HUES64 (cell line): Measurements from ENCODE around the gene SYNE1.

Experiments
- H3K27ac ChIP-seq: 2 replicates; pipeline ENCODE4 v1.7.0; 2013; ENCODE audit warnings: low read depth, low read length, inconsistent platforms
- H3K27me3 ChIP-seq: 2 replicates; pipeline ENCODE4 v1.6.1; 2013; ENCODE audit warnings: mild to moderate bottlenecking, low read length; ENCODE audit not compliant: insufficient read depth
- H3K36me3 ChIP-seq: 2 replicates; pipeline ENCODE4 v1.6.1; 2013; ENCODE audit warnings: mild to moderate bottlenecking, low read length; ENCODE audit not compliant: insufficient read depth
- H3K4me1 ChIP-seq: 2 replicates; pipeline ENCODE4 v1.6.1; 2013; ENCODE audit warnings: mild to moderate bottlenecking, low read length, moderate library complexity; ENCODE audit not compliant: insufficient read depth
- H3K4me3 ChIP-seq: 2 replicates; pipeline ENCODE4 v1.5.1; 2013; ENCODE audit warnings: mild to moderate bottlenecking, low read length, moderate library complexity
- H3K9ac ChIP-seq: 2 replicates; pipeline ENCODE4 v1.6.1; 2013; ENCODE audit warnings: mild to moderate bottlenecking, low read depth, low read length
- H3K9me3 ChIP-seq: 2 replicates; pipeline ENCODE4 v1.6.1; 2013; ENCODE audit warnings: low read depth, low read length; ENCODE audit not compliant: insufficient read depth
- WGBS: fragments of 150-250, 120-280 bp; methylation state at CpG from one replicate; pipeline ENCODE4 v1.1.7; 2013; ENCODE audit warnings: missing lambda C conversion rate; 5-methylcytosine and 5-hydroxymethylcytosine counted together

Gene SYNE1

DNA sequence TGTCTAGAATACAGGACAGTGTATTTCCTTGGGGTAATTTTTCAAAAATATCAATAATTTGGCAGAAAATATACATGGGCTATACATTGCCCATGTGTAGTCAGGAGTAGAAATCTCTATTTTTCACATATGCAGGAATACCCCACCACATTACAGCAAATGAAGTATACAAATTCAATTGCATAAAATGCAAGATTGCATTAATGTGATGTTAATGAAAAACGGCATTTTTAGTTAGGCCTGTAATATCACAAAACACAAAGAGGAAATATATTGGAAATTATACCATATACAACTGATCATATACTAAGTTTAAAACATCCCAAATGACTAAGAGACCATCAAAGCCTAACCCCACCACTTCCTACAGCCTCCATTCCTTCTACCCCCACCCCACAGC lies 154.9 kb downstream of the SYNE1 start:
- no peaks in the 10 kb centered on the region for H3K4me1 ChIP-seq
- H3K9ac ChIP-seq = no peak overlapping the region
- no peak overlapping the region for H3K27ac ChIP-seq
- no peak overlapping the region for H3K4me3 ChIP-seq
- H3K9me3 ChIP-seq = no peaks in the 10 kb centered on the region
- no peaks in the 10 kb centered on the region for H3K27me3 ChIP-seq
- WGBS = no CpG with 5 or more reads among the region's 1 CpG
- no peaks in the 10 kb centered on the region for H3K36me3 ChIP-seq

- Histone ChIP-seq H3K27ac (no peak overlapping the region), H3K27me3 (no peaks in the 10 kb centered on the region), H3K4me3 (no peak overlapping the region), H3K9ac (no peak overlapping the region), H3K9me3 (no peaks in the 10 kb centered on the region), H3K36me3 (no peaks in the 10 kb centered on the region), H3K4me1 (no peaks in the 10 kb centered on the region)
- 92% methylated on average over 11 of the region's 11 CpGs for whole genome bisulfite sequencing
These were observed 158.7 kb downstream of the SYNE1 start for GRCh38 chr6:152478377-152479010.

GRCh38 chr6:152474354-152474753 lies 162.8 kb downstream of the SYNE1 start:
- Histone ChIP-seq H3K9me3 (no peaks in the 10 kb centered on the region), H3K27me3 (no peaks in the 10 kb centered on the region)
- 80% methylated on average over 1 of the region's 1 CpG for WGBS

DNA sequence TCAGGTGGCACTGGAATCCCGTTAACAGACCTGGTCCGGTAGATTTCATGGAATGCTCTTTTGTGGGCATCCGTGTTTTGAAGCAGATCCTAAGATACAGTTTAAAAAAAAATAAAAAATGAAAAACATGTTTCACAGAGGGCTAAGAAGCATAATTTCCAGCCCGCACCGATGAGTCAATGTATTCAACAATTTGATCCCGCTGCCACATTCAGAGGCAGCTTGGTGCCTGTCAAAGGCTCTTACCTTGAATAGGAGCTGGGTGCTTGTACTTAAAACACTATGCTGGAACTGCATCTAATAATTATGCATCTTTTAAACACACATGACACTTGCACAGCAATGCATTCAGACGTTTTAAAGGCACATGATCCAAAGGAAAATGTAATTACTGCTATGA lies 164.8 kb downstream of the SYNE1 start:
- 95% methylated on average over 7 of the region's 7 CpGs for WGBS
- Histone ChIP-seq H3K36me3 (no peaks in the 10 kb centered on the region), H3K27me3 (no peaks in the 10 kb centered on the region), H3K9me3 (no peaks in the 10 kb centered on the region), H3K4me1 (no peaks in the 10 kb centered on the region), H3K4me3 (no peak overlapping the region), H3K9ac (no peak overlapping the region), H3K27ac (no peak overlapping the region)

More at GRCh38 chr6:152474354-152474753, 162.8 kb downstream of the SYNE1 start:
- H3K36me3 ChIP-seq = no peaks in the 10 kb centered on the region
- H3K4me3 ChIP-seq = no peak overlapping the region
- no peaks in the 10 kb centered on the region for H3K4me1 ChIP-seq
- H3K27ac ChIP-seq = no peak overlapping the region
- H3K9ac ChIP-seq = no peak overlapping the region

GRCh38 chr6:152471456-152472265 lies 165.5 kb downstream of the SYNE1 start:
- H3K27ac ChIP-seq = no peak overlapping the region

GRCh38 chr6:152463164-152463563 lies 174.0 kb downstream of the SYNE1 start:
- no peak overlapping the region for H3K4me3 ChIP-seq
- no peaks in the 10 kb centered on the region for H3K36me3 ChIP-seq
- H3K27me3 ChIP-seq = no peaks in the 10 kb centered on the region
- WGBS = 95% methylated on average over 6 of the region's 7 CpGs
- H3K9ac ChIP-seq = no peak overlapping the region
- H3K9me3 ChIP-seq = no peaks in the 10 kb centered on the region
- H3K27ac ChIP-seq = no peak overlapping the region
- no peaks in the 10 kb centered on the region for H3K4me1 ChIP-seq

More at GRCh38 chr6:152471456-152472265, 165.5 kb downstream of the SYNE1 start:
- WGBS = 94% methylated on average over 8 of the region's 11 CpGs
- Histone ChIP-seq H3K4me3 (no peak overlapping the region), H3K4me1 (no peaks in the 10 kb centered on the region), H3K36me3 (no peaks in the 10 kb centered on the region), H3K9me3 (no peaks in the 10 kb centered on the region), H3K9ac (no peak overlapping the region), H3K27me3 (no peaks in the 10 kb centered on the region)

DNA sequence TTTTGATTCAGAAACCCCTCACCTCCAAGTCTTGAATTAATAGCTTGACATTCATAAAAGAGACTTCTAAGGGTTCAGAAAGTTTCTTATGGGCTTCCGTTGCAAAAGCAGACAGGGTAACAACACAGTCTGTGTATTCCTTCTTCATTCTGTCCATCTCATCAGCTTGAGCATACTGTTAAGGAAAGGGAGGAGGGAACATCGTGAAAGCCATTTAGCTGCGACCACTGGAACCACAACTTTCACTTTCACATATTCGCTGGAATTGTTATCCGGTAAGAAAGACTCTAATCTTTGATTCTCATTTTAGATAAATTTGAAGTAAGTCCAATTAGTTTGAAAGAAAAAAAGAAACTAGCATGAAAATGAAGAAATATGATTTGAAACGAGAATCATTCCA lies 174.4 kb downstream of the SYNE1 start:
- H3K9ac ChIP-seq = no peak overlapping the region
- H3K4me1 ChIP-seq = no peaks in the 10 kb centered on the region
- H3K27ac ChIP-seq = no peak overlapping the region
- 82% methylated on average over 1 of the region's 6 CpGs for WGBS
- no peaks in the 10 kb centered on the region for H3K27me3 ChIP-seq
- H3K9me3 ChIP-seq = no peaks in the 10 kb centered on the region
- H3K4me3 ChIP-seq = no peak overlapping the region
- H3K36me3 ChIP-seq = no peaks in the 10 kb centered on the region

DNA sequence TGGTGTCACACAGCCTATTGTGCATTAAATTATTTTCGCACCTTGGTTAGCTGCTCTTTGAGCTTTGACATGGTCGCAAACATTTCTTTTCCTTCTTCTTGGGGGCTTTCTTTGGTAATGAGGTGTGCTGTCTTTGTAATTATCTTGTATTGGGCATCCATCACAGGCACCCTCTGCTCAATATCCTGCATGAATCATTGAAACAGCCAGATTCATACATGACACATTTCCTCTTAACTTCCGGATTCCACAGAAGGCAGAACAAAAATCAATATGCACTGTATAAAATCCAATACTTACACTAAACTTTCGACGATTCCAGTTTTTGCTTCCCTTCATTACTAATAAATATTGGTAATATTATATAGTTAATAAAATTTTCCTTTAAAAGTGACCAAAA lies 175.6 kb downstream of the SYNE1 start:
- 75% methylated on average over 4 of the region's 5 CpGs for WGBS

GRCh38 chr6:152458648-152459644 lies 178.2 kb downstream of the SYNE1 start:
- Histone ChIP-seq H3K27me3 (no peaks in the 10 kb centered on the region), H3K4me3 (no peak overlapping the region), H3K27ac (no peak overlapping the region), H3K36me3 (no peaks in the 10 kb centered on the region), H3K9ac (no peak overlapping the region), H3K9me3 (no peaks in the 10 kb centered on the region), H3K4me1 (no peaks in the 10 kb centered on the region)
- 87% methylated on average over 8 of the region's 8 CpGs for WGBS

More for the DNA sequence above, 175.6 kb downstream of the SYNE1 start:
- Histone ChIP-seq H3K4me3 (no peak overlapping the region), H3K4me1 (no peaks in the 10 kb centered on the region), H3K36me3 (no peaks in the 10 kb centered on the region), H3K27ac (no peak overlapping the region), H3K9ac (no peak overlapping the region), H3K27me3 (no peaks in the 10 kb centered on the region), H3K9me3 (no peaks in the 10 kb centered on the region)

DNA sequence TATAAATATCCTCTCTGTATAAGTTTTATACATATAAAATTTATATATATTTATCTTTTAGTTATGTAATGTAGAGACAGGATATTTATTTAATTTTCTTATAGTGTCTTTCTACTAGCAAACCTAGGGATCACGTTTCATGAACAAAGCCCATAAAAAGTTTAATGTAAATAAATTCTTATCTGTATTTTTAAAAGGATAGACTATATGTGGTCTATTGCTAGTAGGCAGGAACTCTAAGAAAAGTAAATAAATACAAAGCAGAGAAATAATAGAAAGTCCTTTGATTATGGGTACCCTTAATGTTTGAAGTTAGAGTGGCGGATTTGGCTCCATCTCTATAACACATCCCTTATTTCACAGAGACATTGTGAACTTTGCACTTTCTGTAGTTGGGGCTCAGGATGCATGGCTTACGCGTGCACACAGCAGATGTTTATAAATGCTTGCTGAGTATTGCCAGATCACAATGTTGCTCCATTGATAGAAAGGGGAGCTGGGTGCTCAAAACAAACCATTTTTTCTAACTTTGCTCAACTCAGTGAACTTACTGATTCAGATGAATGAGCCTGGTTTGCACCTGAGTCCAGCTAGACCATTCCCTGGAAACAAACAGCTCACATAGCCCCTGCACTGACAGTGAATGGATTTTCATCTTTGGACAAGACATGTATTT lies 179.1 kb downstream of the SYNE1 start:
- Histone ChIP-seq H3K9ac (no peak overlapping the region), H3K4me1 (no peaks in the 10 kb centered on the region), H3K9me3 (no peaks in the 10 kb centered on the region), H3K4me3 (no peak overlapping the region), H3K27ac (no peak overlapping the region), H3K36me3 (no peaks in the 10 kb centered on the region), H3K27me3 (no peaks in the 10 kb centered on the region)
- 91% methylated on average over 2 of the region's 4 CpGs for WGBS
